HG03442 (cell line): Measurements from ENCODE around the gene NT5C3B.
"Not testable (repeated sequence)": the region's sequence is repeated elsewhere in the genome, so short reads cannot be mapped to it uniquely, and the experiment has no call there.

ENCODE experiments used
- ATAC-seq: cut with Tn5 transposase; IDR thresholded peaks from one replicate; pipeline ENCODE4 v1.9.1; 2021; ENCODE audit warnings: mild to moderate bottlenecking, moderate library complexity; ENCODE audit not compliant: unreplicated experiment

Gene NT5C3B

GRCh38 chr17:41840781-41841180 is 4.7 kb upstream of the NT5C3B start:
- not testable (repeated sequence) for ATAC-seq

- ATAC-seq, result not testable (repeated sequence)
These were observed 3.4 kb upstream of the NT5C3B start for GRCh38 chr17:41839448-41839847.

- no peak for ATAC-seq
These were observed 1.9 kb upstream of the NT5C3B start, which contains the start of gene KLHL10 for GRCh38 chr17:41837761-41838538. KLHL10 (plus strand) TSS chr17:41837825; CDS start chr17:41837933, 108 bp downstream.

GRCh38 chr17:41836550-41837196 is 641 bp upstream of the NT5C3B start:
- no peak for ATAC-seq

GRCh38 chr17:41835214-41835799 is 725 bp downstream of the NT5C3B start:
- ATAC-seq, result peak; percentile 30

- ATAC-seq, result not testable (repeated sequence)
These were observed 6.1 kb downstream of the NT5C3B start for GRCh38 chr17:41829961-41830360.

GRCh38 chr17:41825175-41825845 is 10.7 kb downstream of the NT5C3B start:
- no peak for ATAC-seq

GRCh38 chr17:41824086-41824485 is 11.9 kb downstream of the NT5C3B start:
- ATAC-seq, result no peak

GRCh38 chr17:41823580-41823979 is 12.5 kb downstream of the NT5C3B start:
- ATAC-seq, result no peak

GRCh38 chr17:41823141-41823524 is 12.9 kb downstream of the NT5C3B start:
- ATAC-seq, result no peak

GRCh38 chr17:41822216-41823140 is 13.6 kb downstream of the NT5C3B start:
- ATAC-seq, result no peak

- no peak for ATAC-seq
These were observed 14.3 kb downstream of the NT5C3B start for GRCh38 chr17:41821776-41822175.

- ATAC-seq, result no peak
These were observed 18.0 kb downstream of the NT5C3B start for GRCh38 chr17:41818024-41818423.

GRCh38 chr17:41816637-41817320 is 19.3 kb downstream of the NT5C3B start:
- no peak for ATAC-seq

- no peak for ATAC-seq
These were observed 21.8 kb downstream of the NT5C3B start for GRCh38 chr17:41814195-41814594.

- no peak for ATAC-seq
These were observed 22.3 kb downstream of the NT5C3B start for GRCh38 chr17:41813699-41814124.

GRCh38 chr17:41813152-41813680 is 22.8 kb downstream of the NT5C3B start:
- no peak for ATAC-seq

GRCh38 chr17:41812381-41813151 is 23.5 kb downstream of the NT5C3B start, which contains the start of gene FKBP10:
FKBP10 (plus strand) TSS chr17:41813004; CDS start chr17:41813035, 31 bp downstream.
- no peak for ATAC-seq
